ENCODE measurements around the gene RALGDS. TPM values are rescaled to one million over a fixed set of nuclear protein-coding genes. Genes with fewer than 3 reads are reported as not detected.
A peak's percentile ranks its signal among the peaks of the same experiment; 100 is the strongest.

The RALGDS gene
- total and polyA plus RNA-seq, 2 experiments from 2014 or later, result 8.6 to 20.3 TPM

DNA sequence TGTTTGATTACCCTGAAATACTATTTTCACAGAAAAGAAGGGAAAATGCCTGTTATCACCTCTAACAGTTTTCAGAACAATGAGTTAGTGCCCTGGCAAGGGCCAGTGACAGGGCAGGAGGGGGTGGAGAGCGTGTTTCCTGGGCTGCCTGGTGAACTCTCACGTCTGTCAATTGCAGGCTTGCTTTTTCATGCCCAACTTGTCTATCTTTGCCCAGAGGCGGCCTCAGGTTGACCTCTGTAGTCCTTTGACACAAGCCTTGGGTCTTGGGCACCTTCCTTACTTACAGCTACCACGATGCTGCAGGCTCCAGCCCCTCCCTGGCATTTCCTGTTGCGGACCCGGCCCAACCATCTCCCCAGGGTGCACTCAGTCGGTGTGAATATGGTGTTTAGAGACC is 61.4 kb downstream of the RALGDS start (continued):
- TF ChIP-seq EZH2phosphoT487 (IDR thresholded peaks at IDR 0.05; ENCODE audit: unreplicated experiment), result no peak
- TF ChIP-seq POLR2AphosphoS5 (IDR thresholded peaks at IDR 0.05; ENCODE audit: low read depth), result no peak
- TF ChIP-seq REST (IDR thresholded peaks at IDR 0.05; ENCODE audit: unreplicated experiment), result no peak

DNA sequence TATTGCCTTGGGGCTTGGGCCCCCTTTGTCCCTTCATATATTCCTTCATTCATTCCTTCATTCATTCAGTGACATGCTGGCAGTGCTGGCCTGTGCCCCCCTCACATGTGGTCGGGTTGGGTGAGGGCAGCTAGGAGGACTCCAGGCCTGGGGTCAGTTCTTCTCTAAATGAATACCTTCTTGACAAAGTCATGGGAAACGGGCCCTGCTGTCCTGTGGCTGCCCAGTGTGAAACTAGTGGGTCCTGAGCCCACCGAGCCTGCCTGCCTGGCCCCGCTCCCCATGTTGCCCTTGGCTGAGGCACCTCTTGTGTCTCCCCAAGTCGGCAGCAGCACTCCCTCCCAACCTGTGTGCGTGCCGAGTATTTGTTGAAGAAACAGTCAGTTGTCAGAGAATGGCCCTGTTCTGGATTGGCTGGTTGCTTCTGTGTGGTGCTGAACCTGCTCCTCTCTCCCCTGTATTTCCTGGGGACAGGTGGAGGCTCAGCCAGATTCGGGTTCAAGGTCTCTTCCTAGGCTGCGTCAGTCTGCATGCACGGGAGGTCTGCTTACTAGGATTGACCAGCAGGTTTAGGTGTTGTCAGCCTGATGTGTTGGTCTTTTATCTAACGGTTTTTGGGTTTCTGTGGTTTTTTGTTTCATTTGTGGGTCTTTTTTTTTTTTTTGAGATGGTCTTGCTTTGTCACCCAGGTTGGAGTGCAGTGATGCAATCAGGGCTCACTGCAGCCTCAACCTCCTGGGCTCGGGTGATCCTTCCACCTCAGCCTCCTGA is 62.3 kb downstream of the RALGDS start:
- H3K4me1 ChIP-seq (ENCODE audit: insufficient read depth), result peaks cover 16% of the 10 kb centered on the region
- no peak for TF ChIP-seq NANOG (IDR thresholded peaks at IDR 0.05; ENCODE audit: borderline replicate concordance)
- TF ChIP-seq EZH2 (IDR thresholded peaks at IDR 0.05; ENCODE audit: low read depth, unreplicated experiment), result no peak
- no peak for TF ChIP-seq JUNB (IDR thresholded peaks at IDR 0.05; ENCODE audit: unreplicated experiment)
- no peak for TF ChIP-seq EZH2phosphoT487 (IDR thresholded peaks at IDR 0.05; ENCODE audit: unreplicated experiment)
- TF ChIP-seq ZNF114 (CRISPR knock-in tag; IDR thresholded peaks at IDR 0.05), result no peak
- TF ChIP-seq CREB1 (CRISPR knock-in tag; IDR thresholded peaks at IDR 0.05; ENCODE audit: low read depth), result no peak
- no peak for TF ChIP-seq ETS1 (IDR thresholded peaks at IDR 0.05)
- TF ChIP-seq ZNF462 (CRISPR knock-in tag; IDR thresholded peaks at IDR 0.05), result no peak
- TF ChIP-seq, protein P1, sequence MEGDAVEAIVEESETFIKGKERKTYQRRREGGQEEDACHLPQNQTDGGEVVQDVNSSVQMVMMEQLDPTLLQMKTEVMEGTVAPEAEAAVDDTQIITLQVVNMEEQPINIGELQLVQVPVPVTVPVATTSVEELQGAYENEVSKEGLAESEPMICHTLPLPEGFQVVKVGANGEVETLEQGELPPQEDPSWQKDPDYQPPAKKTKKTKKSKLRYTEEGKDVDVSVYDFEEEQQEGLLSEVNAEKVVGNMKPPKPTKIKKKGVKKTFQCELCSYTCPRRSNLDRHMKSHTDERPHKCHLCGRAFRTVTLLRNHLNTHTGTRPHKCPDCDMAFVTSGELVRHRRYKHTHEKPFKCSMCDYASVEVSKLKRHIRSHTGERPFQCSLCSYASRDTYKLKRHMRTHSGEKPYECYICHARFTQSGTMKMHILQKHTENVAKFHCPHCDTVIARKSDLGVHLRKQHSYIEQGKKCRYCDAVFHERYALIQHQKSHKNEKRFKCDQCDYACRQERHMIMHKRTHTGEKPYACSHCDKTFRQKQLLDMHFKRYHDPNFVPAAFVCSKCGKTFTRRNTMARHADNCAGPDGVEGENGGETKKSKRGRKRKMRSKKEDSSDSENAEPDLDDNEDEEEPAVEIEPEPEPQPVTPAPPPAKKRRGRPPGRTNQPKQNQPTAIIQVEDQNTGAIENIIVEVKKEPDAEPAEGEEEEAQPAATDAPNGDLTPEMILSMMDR (conservative IDR thresholded peaks at IDR 0.05; ENCODE audit: low read depth in 2 of 2), result no peak

More for the DNA sequence above, 62.3 kb downstream of the RALGDS start:
- Histone ChIP-seq H3F3A (replicated peaks; ENCODE audit: low read depth) (0 out of 2 replicates have a peak, but pooled peaks cover 8% of the 10 kb centered on the region), H3K27ac (ENCODE audit: low read depth) (0 out of 2 replicates have a peak overlapping the region, but pooled peaks have one; percentile 81), H3K27me3 (ENCODE audit: insufficient read depth) (no peaks in the 10 kb centered on the region), H3K4me2 (no peak overlapping the region), H3K79me2 (replicated peaks; ENCODE audit: insufficient read depth) (no peaks in the 10 kb centered on the region), H3K36me3 (ENCODE audit: insufficient read depth) (no peaks in the 10 kb centered on the region; the same call in 1 of the 2 replicates), H3K9me2 (ENCODE audit: insufficient read depth) (no peaks in the 10 kb centered on the region), H4K20me1 (replicated peaks; ENCODE audit: insufficient read depth) (no peaks in the 10 kb centered on the region), H3K4me3 (no peak overlapping the region), H2AFZ (no peak overlapping the region)
- DNase-seq (ENCODE audit: low spot score), result no peak
- peaks cover 36% of the 10 kb centered on the region for H3K36me3 Mint-ChIP-seq (ENCODE audit: low read depth)
- ATAC-seq, result no peak
- H3K27me3 Mint-ChIP-seq (ENCODE audit: insufficient read depth, low read depth, poor library complexity), result peaks cover 5% of the 10 kb centered on the region
- no peaks in the 10 kb centered on the region for H3K9me3 Mint-ChIP-seq
- H3K4me3 Mint-ChIP-seq, result no peak overlapping the region
- H3K27ac Mint-ChIP-seq, result peak overlapping the region; percentile 49
- peaks cover 30% of the 10 kb centered on the region for H3K4me1 Mint-ChIP-seq
